GM21526 (cell line): ENCODE measurements around the gene EFCAB5.
"Not testable (repeated sequence)": the region's sequence is repeated elsewhere in the genome, so short reads cannot be mapped to it uniquely, and the experiment has no call there.

ENCODE experiments used
- ATAC-seq: cut with Tn5 transposase; IDR thresholded peaks from one replicate; pipeline ENCODE4 v1.9.1; 2021; ENCODE audit warnings: moderate library complexity; ENCODE audit not compliant: unreplicated experiment, low FRiP score

The EFCAB5 gene

DNA sequence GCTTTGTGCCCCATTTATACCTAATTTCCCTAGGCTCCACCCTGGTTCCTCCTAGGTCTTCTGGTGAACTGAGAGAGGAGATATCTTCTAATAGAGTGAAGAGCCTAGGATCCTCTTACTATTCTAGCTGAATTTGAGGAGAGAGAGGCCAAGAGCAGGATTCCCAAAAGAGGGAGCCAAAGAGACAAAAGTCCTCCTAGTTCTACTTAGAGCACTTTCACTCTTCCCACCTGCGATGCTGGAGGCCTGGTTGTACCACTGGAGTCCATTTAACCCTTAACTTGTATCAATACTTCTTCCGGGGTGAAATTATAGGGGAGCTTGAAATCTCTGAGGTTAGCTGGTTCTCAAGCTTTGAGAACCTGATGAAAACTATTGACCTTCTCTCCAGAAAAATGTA, 8.1 kb upstream of the EFCAB5 start:
- no peak for ATAC-seq

DNA sequence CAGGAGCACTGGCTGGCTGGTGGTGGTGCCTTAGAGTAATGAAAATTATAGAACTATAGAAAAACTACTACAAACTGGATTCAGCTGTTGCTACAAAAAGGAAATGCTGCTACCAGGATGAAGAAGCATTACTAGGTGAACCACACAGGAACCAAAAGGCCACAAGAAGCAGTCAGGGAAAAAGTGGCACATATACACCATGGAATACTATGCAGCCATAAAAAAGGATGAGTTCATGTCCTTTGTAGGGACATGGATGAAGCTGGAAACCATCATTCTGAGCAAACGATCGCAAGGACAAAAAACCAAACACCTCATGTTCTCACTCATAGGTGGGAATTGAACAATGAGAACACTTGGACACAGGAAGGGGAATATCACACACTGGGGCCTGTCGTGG, 5.5 kb upstream of the EFCAB5 start:
- ATAC-seq: not testable (repeated sequence)

DNA sequence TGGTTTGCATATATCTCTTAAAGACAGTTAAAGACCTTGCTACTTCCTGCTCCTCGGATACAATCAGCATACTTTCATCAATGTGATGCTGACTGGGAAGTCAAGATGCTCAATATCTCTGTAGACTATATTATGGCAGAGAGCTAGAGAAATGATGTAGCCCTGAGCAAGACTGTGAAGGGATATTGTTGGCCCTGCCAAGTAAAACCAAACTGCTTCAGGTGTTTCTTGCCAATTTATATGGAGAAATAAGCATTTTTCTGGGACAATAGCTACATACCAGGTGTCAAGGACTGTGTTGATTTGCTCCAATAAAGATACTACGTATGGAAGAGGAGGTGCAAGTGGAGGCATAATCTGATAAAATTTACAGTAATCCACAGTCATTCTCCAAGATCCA, 4.7 kb upstream of the EFCAB5 start:
- ATAC-seq: no peak

GRCh38 chr17:29945281-29945680, 3.8 kb downstream of the EFCAB5 start:
- ATAC-seq: no peak

- no peak for ATAC-seq
These were observed 7.2 kb downstream of the EFCAB5 start for GRCh38 chr17:29948448-29949215.

DNA sequence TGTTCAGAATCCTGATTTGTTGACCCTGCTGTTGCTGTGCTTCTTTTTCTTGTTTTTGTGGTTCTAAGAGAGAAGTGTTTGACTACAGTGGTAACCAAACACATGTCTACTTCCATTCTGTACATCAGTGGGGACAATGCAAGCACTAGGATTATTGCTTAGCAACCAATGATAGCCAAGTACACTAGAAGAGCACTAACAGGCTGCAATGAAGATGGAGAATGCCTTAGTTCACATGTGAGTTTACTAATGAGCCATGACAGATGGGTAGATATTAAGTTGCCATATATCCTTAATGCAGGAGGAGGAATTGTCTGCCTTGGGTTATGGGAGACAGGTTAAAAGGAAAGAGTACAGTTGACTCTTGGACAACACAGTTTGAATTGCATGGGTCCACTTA, 8.3 kb downstream of the EFCAB5 start:
- ATAC-seq: no peak

GRCh38 chr17:29954405-29954804, 13.0 kb downstream of the EFCAB5 start:
- no peak for ATAC-seq

GRCh38 chr17:29956225-29956624, 14.8 kb downstream of the EFCAB5 start:
- ATAC-seq: no peak

DNA sequence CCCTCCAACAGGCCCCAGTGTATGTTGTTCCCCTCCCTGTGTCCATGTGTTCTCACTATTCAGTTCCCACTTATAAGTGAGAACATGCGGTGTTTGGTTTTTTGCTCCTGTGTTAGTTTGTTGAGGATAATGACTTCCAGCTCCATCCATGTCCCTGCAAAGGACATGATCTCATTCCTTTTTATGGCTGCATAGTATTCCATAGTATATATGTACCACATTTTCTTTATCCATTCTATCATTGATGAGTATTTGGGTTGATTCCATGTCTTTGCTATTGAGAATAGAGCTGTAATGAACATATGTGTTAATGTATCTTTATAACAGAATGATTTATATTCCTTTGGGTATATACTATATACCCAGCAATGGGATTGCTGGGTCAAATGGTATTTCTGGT, 16.1 kb downstream of the EFCAB5 start:
- not testable (repeated sequence) for ATAC-seq

- ATAC-seq: no peak
These were observed 17.7 kb downstream of the EFCAB5 start for GRCh38 chr17:29958947-29959657.

DNA sequence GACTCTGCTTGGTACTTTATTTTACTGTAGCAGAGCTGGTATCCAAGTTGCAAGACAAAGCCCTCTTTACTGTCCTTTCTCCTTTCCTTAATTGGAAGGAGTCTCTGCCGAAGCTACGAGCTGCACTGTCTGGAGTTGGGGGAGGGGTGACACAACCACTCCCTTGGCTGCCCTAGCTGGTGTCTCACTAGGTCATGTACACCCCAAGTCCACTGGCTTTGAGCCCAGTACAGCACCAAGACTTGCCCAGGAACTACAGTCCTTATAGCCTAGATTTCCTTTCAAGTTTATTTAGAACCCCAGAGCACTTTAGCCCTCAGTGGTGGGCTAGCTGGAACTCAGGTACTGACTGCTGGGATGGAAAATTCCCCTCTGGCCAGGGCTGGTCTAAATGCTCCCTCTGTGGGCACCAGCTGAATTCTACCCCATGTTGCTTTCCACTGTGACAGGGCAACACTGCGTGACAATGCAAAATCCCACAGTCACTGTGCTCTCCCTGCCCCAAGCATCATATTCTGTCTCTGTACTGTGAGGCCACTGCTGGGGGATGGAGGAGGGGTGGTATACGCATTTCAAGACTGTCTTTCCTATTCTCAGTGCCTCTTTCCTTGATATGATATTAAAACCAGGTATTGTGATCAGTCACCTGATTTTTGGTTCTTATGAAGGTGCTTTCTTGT, 18.4 kb downstream of the EFCAB5 start:
- no peak for ATAC-seq

GRCh38 chr17:29962656-29963055, 21.2 kb downstream of the EFCAB5 start:
- no peak for ATAC-seq

DNA sequence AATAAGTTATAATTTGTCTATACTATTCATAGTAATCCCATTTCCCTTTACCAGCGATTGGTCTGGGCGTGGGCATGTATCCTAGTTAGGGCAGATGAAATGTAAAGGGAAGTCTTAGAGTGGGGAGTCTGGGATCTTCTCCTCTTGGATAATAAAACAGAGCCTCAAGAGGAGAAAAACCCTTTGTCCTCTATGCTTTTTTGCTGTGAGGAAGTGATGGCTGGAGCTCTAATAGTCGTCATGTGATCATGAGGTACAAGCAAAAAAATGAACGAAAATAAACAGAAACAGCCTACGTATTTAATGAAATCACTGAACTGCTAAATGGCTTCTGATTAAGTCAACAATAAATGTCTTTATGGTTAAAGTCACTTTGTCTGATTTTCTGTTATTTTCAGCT, 26.8 kb downstream of the EFCAB5 start:
- ATAC-seq: no peak

- ATAC-seq: no peak
These were observed 30.8 kb downstream of the EFCAB5 start for GRCh38 chr17:29972277-29972676.

GRCh38 chr17:29973005-29973404, 31.6 kb downstream of the EFCAB5 start:
- no peak for ATAC-seq

GRCh38 chr17:29977836-29978235, 36.4 kb downstream of the EFCAB5 start:
- ATAC-seq: no peak

- ATAC-seq: no peak
These were observed 38.8 kb downstream of the EFCAB5 start for GRCh38 chr17:29980261-29980660.

DNA sequence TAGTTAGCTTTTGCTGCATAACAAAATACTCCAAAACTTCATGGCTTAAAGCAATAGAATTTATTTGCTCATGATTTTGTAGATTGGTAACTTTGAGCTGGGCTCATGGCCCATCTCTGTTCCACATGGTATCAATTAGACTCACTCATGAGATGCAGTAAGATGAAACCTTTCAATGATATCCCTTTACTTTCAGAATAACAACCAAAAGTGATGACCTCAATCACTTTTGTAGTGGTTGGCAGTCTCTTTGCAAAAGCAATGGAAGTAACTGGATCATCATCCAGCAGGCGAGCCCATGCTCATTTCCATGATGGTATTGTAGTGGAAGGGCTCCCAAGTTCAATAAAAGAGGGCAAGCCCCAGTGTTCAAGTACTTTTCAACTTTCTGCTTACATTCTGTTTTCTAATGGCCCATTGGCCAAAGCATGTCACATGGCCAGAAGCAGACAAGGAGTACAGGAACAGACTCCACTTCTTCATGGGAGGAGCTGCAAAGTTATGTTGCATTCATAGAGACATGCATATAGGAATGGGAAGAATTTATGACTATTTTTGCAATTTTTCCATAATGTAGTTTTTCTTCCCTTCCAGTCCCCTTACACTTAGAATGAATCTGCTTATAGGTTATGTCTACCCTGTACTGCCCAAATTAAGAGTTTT, 41.7 kb downstream of the EFCAB5 start:
- ATAC-seq: no peak

- no peak for ATAC-seq
These were observed 55.0 kb downstream of the EFCAB5 start for GRCh38 chr17:29996458-29996857.

- ATAC-seq: no peak
These were observed 58.7 kb downstream of the EFCAB5 start for GRCh38 chr17:30000001-30000754.
